Thymus (tissue), 11 donors: ENCODE measurements around the gene CCDC88B. TPM values are rescaled to one million over a fixed set of nuclear protein-coding genes. Genes with fewer than 3 reads are reported as not detected.
A peak's percentile ranks its signal among the peaks of the same experiment; 100 is the strongest.
"Not testable (repeated sequence)": the region's sequence is repeated elsewhere in the genome, so short reads cannot be mapped to it uniquely, and the experiment has no call there.

Experiments
- DNase-seq, 9 donors: peaks; one replicate each; pipeline ENCODE4 v3.0.0-alpha.2; 2013; ENCODE audit warnings: low spot score in 9 of 9, low read depth in 6 of 9, missing footprints in 1 of 9
- H3K27ac ChIP-seq, 2 donors: one replicate each; pipeline ENCODE4 v1.5.1; 2013; ENCODE audit warnings: control low read depth in 1 of 2, low read depth in 1 of 2, low read length in 1 of 2, mild to moderate bottlenecking in 1 of 2, moderate library complexity in 1 of 2
- H3K27me3 ChIP-seq, 2 donors: one replicate each; pipeline ENCODE4 v1.5.1; 2013; ENCODE audit warnings: low read length in 1 of 2; ENCODE audit not compliant: control insufficient read depth in 2 of 2, insufficient read depth in 1 of 2
- H3K36me3 ChIP-seq, 2 donors: one replicate each; pipeline ENCODE4 v1.5.1; 2013; ENCODE audit warnings: low read length in 1 of 2, mild to moderate bottlenecking in 1 of 2, moderate library complexity in 1 of 2; ENCODE audit not compliant: control insufficient read depth in 2 of 2, insufficient read depth in 2 of 2
- H3K4me1 ChIP-seq, 2 donors: one replicate each; pipeline ENCODE4 v1.5.1; 2013; ENCODE audit warnings: low read length in 2 of 2; ENCODE audit not compliant: control insufficient read depth in 2 of 2, insufficient read depth in 2 of 2
- H3K4me3 ChIP-seq, 2 donors: one replicate each; pipeline ENCODE4 v1.5.1; 2013; ENCODE audit warnings: low read length in 2 of 2, control low read depth in 1 of 2, mild to moderate bottlenecking in 1 of 2
- H3K9me3 ChIP-seq, 2 donors: one replicate each; pipeline ENCODE4 v1.5.1; 2013; ENCODE audit warnings: low read length in 1 of 2, mild to moderate bottlenecking in 1 of 2; ENCODE audit not compliant: control insufficient read depth in 2 of 2, insufficient read depth in 1 of 2
- WGBS: extraction: QIAGEN DNeasy Blood & Tissue Kit; methylation state at CpG from one replicate; pipeline ENCODE4 v1.1.7; 2013; 5-methylcytosine and 5-hydroxymethylcytosine counted together
- polyA plus RNA-seq: library from polyadenylated mRNA; stranded (reverse); fragments of 200-250 nt; gene quantifications from one replicate; pipeline ENCODE4 v1.2.3, GENCODE V29; 2013
- total RNA-seq: library from RNA; stranded (reverse); fragments of 120-200 nt; gene quantifications from one replicate; pipeline ENCODE4 v1.2.4, GENCODE V29; 2013
- donor health status: healthy.

CCDC88B gene
- total and polyA plus RNA-seq, 2 donors: 26.9 to 480 TPM

DNA sequence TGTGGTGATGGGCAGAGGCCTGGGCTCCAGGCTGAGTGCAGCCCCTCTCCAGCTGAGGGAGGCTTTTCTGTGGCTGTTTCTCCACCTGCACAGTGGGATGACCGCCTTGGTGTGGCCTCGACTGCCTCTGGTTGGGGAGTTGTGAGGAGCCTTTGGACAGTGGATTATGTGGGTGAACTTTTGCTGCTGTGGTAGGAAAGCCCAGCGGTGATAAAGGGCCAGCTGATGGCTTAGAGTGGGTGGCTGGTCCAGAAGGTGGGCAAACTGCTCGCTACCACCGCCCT, 36.0 kb upstream of the CCDC88B start:
- Histone ChIP-seq H3K27me3 (peaks cover 32 to 52% of the 10 kb centered on the region in 2 donors), H3K9me3 (peaks cover 0 to 25% of the 10 kb centered on the region in 2 donors), H3K4me1 (peaks cover 15 to 36% of the 10 kb centered on the region in 2 donors), H3K27ac (no peak overlapping the region), H3K36me3 (peaks cover 10 to 11% of the 10 kb centered on the region in 2 donors), H3K4me3 (peak overlapping the region; percentile 50 to 89)
- DNase-seq: no peak
- 50% methylated on average over 5 of the region's 5 CpGs for WGBS

GRCh38 chr11:64304316-64305072, 35.5 kb upstream of the CCDC88B start:
- WGBS: under 1% methylated on average over 46 of the region's 46 CpGs
- Histone ChIP-seq H3K4me1 (peaks cover 15 to 36% of the 10 kb centered on the region in 2 donors), H3K36me3 (peaks cover 10 to 13% of the 10 kb centered on the region in 2 donors), H3K9me3 (peaks cover 0 to 25% of the 10 kb centered on the region in 2 donors), H3K27me3 (peaks cover 26 to 47% of the 10 kb centered on the region in 2 donors), H3K27ac (peak overlapping the region; percentile 90 to 91), H3K4me3 (peak overlapping the region; percentile 50 to 89)
- DNase-seq: peak; percentile 73 to 95 (median 87)

GRCh38 chr11:64305075-64305690, 34.8 kb upstream of the CCDC88B start, which contains the start of gene ESRRA:
Gene ESRRA (plus strand): TSS chr11:64305524. CDS start chr11:64307180, 1,656 bp downstream.
- Histone ChIP-seq H3K36me3 (peaks cover 10 to 16% of the 10 kb centered on the region in 2 donors), H3K27ac (peak within 1 kb of the TSS; percentile 90 to 91), H3K4me3 (peak within 1 kb of the TSS; percentile 69 to 89), H3K9me3 (peaks cover 0 to 19% of the 10 kb centered on the region in 2 donors), H3K27me3 (peaks cover 21 to 40% of the 10 kb centered on the region in 2 donors), H3K4me1 (peaks cover 15 to 29% of the 10 kb centered on the region in 2 donors)
- WGBS: 1% methylated on average over 81 of the region's 81 CpGs
- peak; percentile 92 to 99 (median 98) for DNase-seq

- Histone ChIP-seq H3K9me3 (peaks cover 0 to 11% of the 10 kb centered on the region in 2 donors), H3K27me3 (peaks cover 14 to 32% of the 10 kb centered on the region in 2 donors), H3K27ac (peak overlapping the region; percentile 84 to 86), H3K4me1 (peaks cover 12 to 21% of the 10 kb centered on the region in 2 donors), H3K4me3 (peak overlapping the region; percentile 69 to 89), H3K36me3 (peaks cover 10 to 16% of the 10 kb centered on the region in 2 donors)
- WGBS: 1% methylated on average over 71 of the region's 71 CpGs
- DNase-seq: peak in 5 of 9 donors; percentile 64 to 84 (median 71)
Measured at GRCh38 chr11:64305691-64306562, 34.1 kb upstream of the CCDC88B start.

GRCh38 chr11:64306563-64306875, 33.5 kb upstream of the CCDC88B start:
- Histone ChIP-seq H3K27ac (peak overlapping the region in 1 of 2 donors; percentile 70), H3K4me1 (peaks cover 10 to 21% of the 10 kb centered on the region in 2 donors), H3K4me3 (peak overlapping the region; percentile 69 to 89), H3K27me3 (peaks cover 8 to 27% of the 10 kb centered on the region in 2 donors), H3K36me3 (peaks cover 14 to 16% of the 10 kb centered on the region in 2 donors), H3K9me3 (peaks cover 0 to 7% of the 10 kb centered on the region in 2 donors)
- no peak for DNase-seq
- WGBS: 42% methylated on average over 9 of the region's 9 CpGs

DNA sequence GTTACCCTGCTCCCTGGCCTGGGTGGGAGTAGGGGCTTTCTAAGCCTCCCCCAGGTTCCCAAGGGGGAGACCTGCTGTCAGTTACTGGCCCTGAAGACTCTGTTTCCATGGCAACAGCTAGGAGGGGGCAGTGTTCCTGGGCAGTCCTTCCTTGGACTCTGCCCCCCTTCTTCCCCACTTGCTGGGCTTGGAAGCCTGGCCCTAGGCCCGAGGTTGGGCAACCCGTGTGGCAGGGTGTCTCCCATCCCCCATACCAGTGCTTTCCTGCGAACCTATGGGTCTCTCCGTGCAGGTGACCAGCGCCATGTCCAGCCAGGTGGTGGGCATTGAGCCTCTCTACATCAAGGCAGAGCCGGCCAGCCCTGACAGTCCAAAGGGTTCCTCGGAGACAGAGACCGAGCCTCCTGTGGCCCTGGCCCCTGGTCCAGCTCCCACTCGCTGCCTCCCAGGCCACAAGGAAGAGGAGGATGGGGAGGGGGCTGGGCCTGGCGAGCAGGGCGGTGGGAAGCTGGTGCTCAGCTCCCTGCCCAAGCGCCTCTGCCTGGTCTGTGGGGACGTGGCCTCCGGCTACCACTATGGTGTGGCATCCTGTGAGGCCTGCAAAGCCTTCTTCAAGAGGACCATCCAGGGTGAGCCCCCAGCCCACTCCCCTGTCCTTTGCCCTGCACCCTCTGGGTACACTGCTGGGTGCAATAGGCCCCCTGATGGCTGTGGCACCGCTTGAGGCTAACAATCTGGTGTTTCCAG, 33.0 kb upstream of the CCDC88B start:
- H3K27ac ChIP-seq: no peak overlapping the region

DNA sequence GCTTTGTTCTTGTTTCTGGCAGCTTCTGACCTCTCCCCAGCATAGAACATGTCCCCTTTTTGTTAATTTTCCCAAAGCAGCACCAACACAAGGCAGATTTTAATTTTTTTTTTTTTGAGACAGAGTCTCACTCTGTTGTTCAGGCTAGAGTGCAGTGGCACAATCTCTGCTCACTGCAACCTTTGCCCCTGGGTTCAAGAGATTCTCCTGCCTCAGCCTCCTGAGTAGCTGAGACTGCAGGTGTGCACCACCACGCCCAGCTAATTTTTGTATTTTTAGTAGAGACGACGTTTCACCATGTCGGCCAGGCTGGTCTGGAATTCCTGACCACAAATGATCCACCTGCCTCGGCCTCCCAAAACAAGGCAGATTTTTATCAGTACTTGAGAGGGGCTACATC, 32.2 kb upstream of the CCDC88B start:
- not testable (repeated sequence) for DNase-seq, H3K4me3 ChIP-seq, H3K9me3 ChIP-seq, H3K27ac ChIP-seq
- H3K4me1 ChIP-seq: peaks cover 10 to 25% of the 10 kb centered on the region in 2 donors
- 97% methylated on average over 5 of the region's 5 CpGs for WGBS
- H3K36me3 ChIP-seq: peaks cover 16 to 18% of the 10 kb centered on the region in 2 donors
- peaks cover 2 to 14% of the 10 kb centered on the region in 2 donors for H3K27me3 ChIP-seq

More for the DNA sequence above, 33.0 kb upstream of the CCDC88B start:
- peaks cover 0 to 4% of the 10 kb centered on the region in 2 donors for H3K9me3 ChIP-seq
- H3K36me3 ChIP-seq: peaks cover 14 to 16% of the 10 kb centered on the region in 2 donors
- peak overlapping the region; percentile 69 to 89 for H3K4me3 ChIP-seq
- peaks cover 3 to 21% of the 10 kb centered on the region in 2 donors for H3K27me3 ChIP-seq
- DNase-seq: no peak
- peaks cover 10 to 21% of the 10 kb centered on the region in 2 donors for H3K4me1 ChIP-seq
- 91% methylated on average over 15 of the region's 15 CpGs for WGBS

DNA sequence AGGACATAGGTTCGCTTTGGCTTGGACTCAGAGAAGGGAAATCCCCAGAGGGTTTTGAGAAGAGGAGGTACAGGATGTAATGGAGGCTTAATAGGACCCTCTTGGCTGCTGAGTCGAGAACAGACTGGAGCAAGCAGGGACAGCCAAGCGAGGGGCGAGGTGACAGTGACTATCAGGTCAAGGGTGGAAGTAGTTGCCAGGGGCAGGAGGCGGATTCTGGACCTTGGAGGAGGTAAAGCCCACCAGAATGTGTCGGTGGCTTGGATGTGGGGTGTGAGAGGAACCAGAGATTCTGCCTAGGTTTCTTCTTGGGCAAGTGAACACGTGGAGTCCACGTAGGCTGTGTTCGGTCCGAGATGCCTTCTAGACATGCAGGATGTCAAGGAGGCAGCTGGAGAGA, 27.1 kb upstream of the CCDC88B start:
- Histone ChIP-seq H3K4me3 (no peak overlapping the region), H3K27ac (no peak overlapping the region), H3K36me3 (peaks cover 35 to 36% of the 10 kb centered on the region in 2 donors), H3K4me1 (peaks cover 4 to 19% of the 10 kb centered on the region in 2 donors), H3K27me3 (no peaks in the 10 kb centered on the region), H3K9me3 (peaks cover 0 to 1% of the 10 kb centered on the region in 2 donors)
- no peak for DNase-seq
- 96% methylated on average over 10 of the region's 10 CpGs for WGBS
